LNCaP clone FGC (cell line): ENCODE data around the gene ARID1B.

Experiments
- DNase-seq: peaks from one replicate; pipeline ENCODE4 v3.0.0-alpha.2; 2011; ENCODE audit warnings: low read depth
- H3K4me3 ChIP-seq: 2 replicates; pipeline ENCODE4 v1.5.1; 2011; ENCODE audit warnings: mild to moderate bottlenecking, low read depth, low read length, control low read depth
- TF ChIP-seq, protein P1 (sequence below): IDR thresholded peaks from 2 replicates; pipeline ENCODE4 v1.5.1; 2012; ENCODE audit warnings: mild to moderate bottlenecking; ENCODE audit not compliant: control insufficient read depth, insufficient read depth; ENCODE audit errors: extremely low read depth

ARID1B gene

DNA sequence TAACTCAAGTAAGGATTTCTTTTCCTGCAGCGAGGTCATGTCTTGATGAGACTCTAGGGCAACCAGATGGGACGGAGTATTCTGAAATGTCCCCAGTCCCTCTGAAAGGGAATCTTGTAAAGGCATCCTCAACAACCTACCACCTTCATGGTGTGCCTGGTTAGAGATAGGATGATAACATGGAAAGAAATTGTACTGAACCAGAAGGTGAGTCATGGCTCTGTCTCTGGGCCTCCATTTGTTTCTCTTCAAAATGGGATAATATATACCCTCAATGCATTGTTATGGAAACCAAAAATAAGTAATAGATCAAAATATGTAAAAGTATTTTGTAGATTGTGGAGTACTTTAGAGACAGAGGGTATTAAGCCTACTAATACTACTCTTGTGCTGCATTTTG lies 219.1 kb downstream of the ARID1B start:
- DNase-seq = no peak
- H3K4me3 ChIP-seq = no peak overlapping the region
- TF ChIP-seq, protein P1, sequence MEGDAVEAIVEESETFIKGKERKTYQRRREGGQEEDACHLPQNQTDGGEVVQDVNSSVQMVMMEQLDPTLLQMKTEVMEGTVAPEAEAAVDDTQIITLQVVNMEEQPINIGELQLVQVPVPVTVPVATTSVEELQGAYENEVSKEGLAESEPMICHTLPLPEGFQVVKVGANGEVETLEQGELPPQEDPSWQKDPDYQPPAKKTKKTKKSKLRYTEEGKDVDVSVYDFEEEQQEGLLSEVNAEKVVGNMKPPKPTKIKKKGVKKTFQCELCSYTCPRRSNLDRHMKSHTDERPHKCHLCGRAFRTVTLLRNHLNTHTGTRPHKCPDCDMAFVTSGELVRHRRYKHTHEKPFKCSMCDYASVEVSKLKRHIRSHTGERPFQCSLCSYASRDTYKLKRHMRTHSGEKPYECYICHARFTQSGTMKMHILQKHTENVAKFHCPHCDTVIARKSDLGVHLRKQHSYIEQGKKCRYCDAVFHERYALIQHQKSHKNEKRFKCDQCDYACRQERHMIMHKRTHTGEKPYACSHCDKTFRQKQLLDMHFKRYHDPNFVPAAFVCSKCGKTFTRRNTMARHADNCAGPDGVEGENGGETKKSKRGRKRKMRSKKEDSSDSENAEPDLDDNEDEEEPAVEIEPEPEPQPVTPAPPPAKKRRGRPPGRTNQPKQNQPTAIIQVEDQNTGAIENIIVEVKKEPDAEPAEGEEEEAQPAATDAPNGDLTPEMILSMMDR = no peak

DNA sequence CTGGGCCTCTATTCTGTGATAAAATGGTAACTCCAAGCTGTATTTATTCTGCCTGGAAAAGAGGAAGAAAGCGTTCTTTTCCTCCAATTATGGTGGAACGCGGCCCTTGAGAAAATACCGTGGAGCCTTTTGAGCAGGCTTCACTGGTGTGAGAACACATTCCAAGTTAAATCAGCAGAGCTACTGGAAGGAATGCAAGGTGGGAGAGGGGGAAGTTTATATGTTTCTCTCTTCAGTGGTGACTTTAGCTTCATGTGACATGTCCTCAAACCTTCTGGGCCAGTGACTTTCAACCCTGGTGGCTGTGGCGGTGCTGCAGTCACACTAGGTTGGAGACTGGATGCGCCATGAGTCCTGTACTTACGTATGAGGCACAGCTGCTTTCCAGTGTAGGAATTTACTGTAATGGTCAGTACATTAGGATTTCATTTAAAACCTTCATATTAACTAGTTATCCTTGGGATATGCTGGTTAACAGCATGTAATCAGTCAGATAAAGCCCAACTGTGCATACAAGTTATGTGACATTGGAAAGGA lies 221.7 kb downstream of the ARID1B start:
- no peak overlapping the region for H3K4me3 ChIP-seq
- DNase-seq = no peak
- TF ChIP-seq, protein P1 = no peak

DNA sequence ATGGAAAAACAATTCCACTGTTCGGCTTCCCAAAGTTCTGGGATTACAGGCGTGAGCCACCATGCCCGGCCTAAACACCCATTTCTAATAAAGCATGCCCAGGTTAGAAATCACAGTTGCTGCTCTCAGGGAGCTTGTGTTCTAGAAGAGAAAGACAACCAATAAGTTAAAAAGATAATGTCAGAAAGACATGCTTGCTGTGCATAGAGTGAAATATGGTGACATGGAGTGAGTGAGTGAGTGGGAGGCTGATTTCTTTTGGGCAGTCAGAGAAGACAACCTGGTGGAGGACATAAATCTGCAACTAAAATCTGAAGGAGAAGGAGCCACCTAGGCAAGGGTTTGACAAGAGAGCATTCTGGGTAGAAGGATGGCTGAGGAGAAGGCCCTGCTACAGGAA lies 222.6 kb downstream of the ARID1B start:
- H3K4me3 ChIP-seq = no peak overlapping the region
- no peak for DNase-seq
- TF ChIP-seq, protein P1 = no peak

DNA sequence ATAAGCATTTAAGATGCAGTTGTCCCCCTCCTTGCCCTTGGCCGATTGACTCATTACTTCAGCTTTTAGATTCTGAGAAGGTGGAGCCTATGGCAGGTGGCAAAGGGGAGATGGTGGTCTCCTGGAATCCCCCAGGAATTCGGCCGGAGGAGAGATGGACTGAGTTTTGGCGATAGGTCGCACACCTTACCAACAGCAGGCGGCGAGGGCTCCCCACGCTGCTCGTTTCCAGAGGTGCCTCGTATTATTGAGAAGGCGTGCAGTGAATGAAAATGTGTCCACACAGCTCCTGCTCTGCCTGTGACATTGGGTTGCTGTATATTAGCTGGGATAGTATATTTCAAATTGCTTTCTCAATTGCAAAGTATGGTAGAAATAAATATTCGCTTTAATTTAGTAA lies 224.5 kb downstream of the ARID1B start:
- no peak overlapping the region for H3K4me3 ChIP-seq
- TF ChIP-seq, protein P1 = no peak
- no peak for DNase-seq

DNA sequence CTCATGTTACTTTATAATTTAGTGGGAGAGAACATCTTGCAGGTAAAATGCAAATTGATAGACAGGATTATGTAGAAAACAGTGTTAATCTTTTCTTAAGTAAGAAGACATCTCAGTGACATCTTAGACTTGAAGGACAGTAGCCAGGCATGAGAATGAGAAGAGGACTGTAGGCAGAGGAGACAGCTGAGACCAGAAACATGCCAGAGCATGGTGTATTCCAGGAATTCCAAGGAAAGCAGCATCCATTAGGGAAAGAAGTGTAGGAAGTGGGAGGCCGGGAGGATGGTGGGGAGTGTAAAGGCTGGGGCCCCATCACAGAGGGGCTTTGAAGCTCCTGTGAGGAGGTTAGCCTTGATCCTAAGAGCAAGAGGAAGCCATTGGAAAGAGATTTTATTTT lies 225.6 kb downstream of the ARID1B start:
- TF ChIP-seq, protein P1 = no peak
- DNase-seq = no peak
- no peak overlapping the region for H3K4me3 ChIP-seq

DNA sequence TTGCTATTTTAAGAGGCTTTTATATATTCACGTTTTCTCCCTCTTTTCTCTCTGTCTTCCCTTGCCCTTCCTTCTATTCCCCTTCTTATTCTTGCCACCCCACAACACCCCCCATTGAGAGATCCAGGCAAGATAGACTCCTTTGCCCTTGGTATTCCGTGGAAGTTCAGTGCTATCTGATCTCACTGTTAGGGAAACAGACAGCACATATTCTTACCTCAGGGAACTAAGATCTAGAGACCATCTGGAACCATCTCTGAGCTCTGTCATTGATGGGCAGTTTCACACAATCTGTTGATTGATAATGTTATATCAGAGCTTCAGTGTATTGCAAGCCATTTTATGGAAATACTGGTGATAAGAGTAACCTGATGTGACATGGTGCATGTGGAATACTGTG lies 228.8 kb downstream of the ARID1B start:
- DNase-seq = no peak
- no peak overlapping the region for H3K4me3 ChIP-seq
- TF ChIP-seq, protein P1 = no peak

DNA sequence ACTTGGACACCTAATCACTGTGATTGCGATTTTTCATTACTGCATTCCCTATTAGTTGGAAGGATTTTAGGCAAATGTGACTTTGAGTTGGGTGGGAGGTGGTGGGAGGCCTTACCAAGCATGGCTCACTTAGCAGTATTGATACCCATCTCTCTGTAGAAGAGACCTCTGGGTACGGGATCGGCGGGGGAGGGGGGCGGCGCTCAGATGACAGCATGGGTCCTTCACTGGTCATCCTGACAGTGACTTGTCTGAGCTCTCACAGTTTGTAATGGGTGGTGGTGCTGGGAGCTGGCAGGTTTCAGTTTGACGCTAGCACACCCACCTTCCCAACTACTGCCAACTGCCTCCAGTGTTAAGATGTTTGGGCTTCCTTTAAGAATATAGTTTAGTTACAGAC lies 231.4 kb downstream of the ARID1B start:
- H3K4me3 ChIP-seq = no peak overlapping the region
- TF ChIP-seq, protein P1 = no peak
- DNase-seq = no peak
